Uterus (tissue), 4 donors: ENCODE data around the gene ARAP2. TPM values are rescaled to one million over a fixed set of nuclear protein-coding genes. Genes with fewer than 3 reads are reported as not detected.

Experiments used
- DNase-seq, 2 donors: peaks; one replicate each; pipeline ENCODE4 v3.0.0-alpha.2; 2019 to 2020
- H3K27ac ChIP-seq, 2 donors: fragments of 200-600 bp; sonication (generic); 1 replicate in 1 of 2; 2 replicates in 1 of 2; pipeline ENCODE4 v1.5.1; 2016 to 2018
- H3K27me3 ChIP-seq, 2 donors: fragments of 200-600 bp; sonication (generic); one replicate each; pipeline ENCODE4 v1.5.1; 2018 to 2019; ENCODE audit warnings: control low read depth in 1 of 2
- H3K36me3 ChIP-seq, 2 donors: fragments of 200-600 bp; sonication (generic); one replicate each; pipeline ENCODE4 v1.5.1; 2019; ENCODE audit warnings: control low read depth in 1 of 2
- H3K4me1 ChIP-seq, 2 donors: fragments of 200-600 bp; sonication (generic); one replicate each; pipeline ENCODE4 v1.5.1; 2018 to 2019; ENCODE audit warnings: control low read depth in 1 of 2
- H3K4me3 ChIP-seq, 2 donors: fragments of 200-600 bp; sonication (generic); 1 replicate in 1 of 2; 2 replicates in 1 of 2; pipeline ENCODE4 v1.5.1; 2018 to 2019; ENCODE audit warnings: mild to moderate bottlenecking in 1 of 2
- H3K9me3 ChIP-seq, 2 donors: fragments of 200-600 bp; sonication (generic); one replicate each; pipeline ENCODE4 v1.5.1; 2019; ENCODE audit warnings: control low read depth in 1 of 2
- POLR2A ChIP-seq, 2 donors: fragments of 450-650 bp; IDR thresholded peaks; one replicate each; pipeline ENCODE4 v1.6.1; 2016; ENCODE audit warnings: antibody characterized with exemption in 2 of 2, mild to moderate bottlenecking in 1 of 2, moderate library complexity in 1 of 2
- intact Hi-C: fragments of 100-400 bp; cut with DNase I; formaldehyde crosslinking; loops from one replicate; pipeline ENCODE4 v1.15.1; 2023; ENCODE audit warnings: low total_unique reads
- total RNA-seq, 4 donors: library from RNA; depleted of rRNA in 3 of 4; stranded (reverse); fragments of >200 nt in 3 of 4; gene quantifications; one replicate each; pipeline versions ENCODE4 v1.1.0 to v1.2.4, GENCODE V29; 2014 to 2023
- TF ChIP-seq, protein P1 (sequence below), 4 experiments: fragments of 200-600 bp in 2 of 4; fragments of 450-650 bp in 2 of 4; sonication (generic) in 2 of 4; IDR thresholded peaks; one replicate each; pipeline ENCODE4 v1.5.1; 2016 to 2019; ENCODE audit warnings: antibody characterized with exemption in 4 of 4, mild to moderate bottlenecking in 2 of 4, moderate library complexity in 1 of 4
- donor health status: DM: yes; HTN: yes; CAD: no.

ARAP2 gene
- total RNA-seq, 4 donors from 2014 or later: 10.5 to 134 (median 27.1) TPM

DNA sequence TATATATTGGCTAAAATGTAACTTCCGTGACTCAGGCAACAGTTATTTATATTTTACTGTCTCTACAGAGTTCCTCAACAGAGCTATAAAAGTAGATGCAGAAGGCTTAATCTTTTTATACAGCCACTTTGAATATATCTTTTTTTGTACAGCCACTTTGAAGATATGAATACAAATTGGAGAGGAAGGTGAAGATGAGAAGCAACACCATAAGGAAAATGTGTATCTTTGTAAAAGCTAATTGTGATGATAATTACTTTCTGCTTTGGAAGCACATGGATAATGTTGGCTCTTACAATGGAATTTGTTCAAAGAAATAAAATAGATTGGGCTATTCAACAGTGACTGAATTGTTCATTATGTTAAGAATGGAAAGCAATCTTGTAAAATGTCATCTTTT is 205.8 kb downstream of the ARAP2 start:
- DNase-seq: no peak
- no peak overlapping the region for H3K4me3 ChIP-seq
- intact Hi-C loops: no loop called here
- H3K27ac ChIP-seq: no peak overlapping the region
- H3K27me3 ChIP-seq: no peaks in the 10 kb centered on the region
- H3K36me3 ChIP-seq: no peaks in the 10 kb centered on the region
- H3K9me3 ChIP-seq: no peaks in the 10 kb centered on the region
- H3K4me1 ChIP-seq: no peaks in the 10 kb centered on the region
- no peak for TF ChIP-seq POLR2A (IDR thresholded peaks at IDR 0.05)
- TF ChIP-seq, protein P1, sequence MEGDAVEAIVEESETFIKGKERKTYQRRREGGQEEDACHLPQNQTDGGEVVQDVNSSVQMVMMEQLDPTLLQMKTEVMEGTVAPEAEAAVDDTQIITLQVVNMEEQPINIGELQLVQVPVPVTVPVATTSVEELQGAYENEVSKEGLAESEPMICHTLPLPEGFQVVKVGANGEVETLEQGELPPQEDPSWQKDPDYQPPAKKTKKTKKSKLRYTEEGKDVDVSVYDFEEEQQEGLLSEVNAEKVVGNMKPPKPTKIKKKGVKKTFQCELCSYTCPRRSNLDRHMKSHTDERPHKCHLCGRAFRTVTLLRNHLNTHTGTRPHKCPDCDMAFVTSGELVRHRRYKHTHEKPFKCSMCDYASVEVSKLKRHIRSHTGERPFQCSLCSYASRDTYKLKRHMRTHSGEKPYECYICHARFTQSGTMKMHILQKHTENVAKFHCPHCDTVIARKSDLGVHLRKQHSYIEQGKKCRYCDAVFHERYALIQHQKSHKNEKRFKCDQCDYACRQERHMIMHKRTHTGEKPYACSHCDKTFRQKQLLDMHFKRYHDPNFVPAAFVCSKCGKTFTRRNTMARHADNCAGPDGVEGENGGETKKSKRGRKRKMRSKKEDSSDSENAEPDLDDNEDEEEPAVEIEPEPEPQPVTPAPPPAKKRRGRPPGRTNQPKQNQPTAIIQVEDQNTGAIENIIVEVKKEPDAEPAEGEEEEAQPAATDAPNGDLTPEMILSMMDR (IDR thresholded peaks at IDR 0.05): no peak

DNA sequence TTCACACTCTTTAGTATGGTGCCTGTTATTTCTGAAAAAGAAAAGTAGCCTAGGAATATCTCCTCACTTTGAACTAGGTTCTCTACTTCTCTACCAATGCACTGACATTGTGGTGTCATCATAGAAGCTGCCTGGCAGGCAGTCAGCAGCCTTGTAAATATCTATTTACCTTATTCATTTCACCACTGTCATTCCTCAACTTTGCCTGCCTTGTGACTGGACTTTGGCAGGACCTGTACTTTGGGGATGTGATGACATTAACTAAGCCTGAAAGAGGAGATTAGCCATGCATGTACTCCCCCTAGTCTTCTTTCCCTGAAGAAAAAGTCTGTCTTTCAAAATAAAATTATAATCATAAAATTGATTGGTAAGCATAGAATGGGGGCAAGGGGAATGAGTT is 207.2 kb downstream of the ARAP2 start:
- DNase-seq: no peak
- H3K27me3 ChIP-seq: no peaks in the 10 kb centered on the region
- no peaks in the 10 kb centered on the region for H3K9me3 ChIP-seq
- no peaks in the 10 kb centered on the region for H3K36me3 ChIP-seq
- intact Hi-C loops: no loop called here
- no peak for TF ChIP-seq POLR2A (IDR thresholded peaks at IDR 0.05)
- TF ChIP-seq, protein P1 (IDR thresholded peaks at IDR 0.05): no peak
- H3K27ac ChIP-seq: no peak overlapping the region
- H3K4me3 ChIP-seq: no peak overlapping the region
- no peaks in the 10 kb centered on the region for H3K4me1 ChIP-seq

DNA sequence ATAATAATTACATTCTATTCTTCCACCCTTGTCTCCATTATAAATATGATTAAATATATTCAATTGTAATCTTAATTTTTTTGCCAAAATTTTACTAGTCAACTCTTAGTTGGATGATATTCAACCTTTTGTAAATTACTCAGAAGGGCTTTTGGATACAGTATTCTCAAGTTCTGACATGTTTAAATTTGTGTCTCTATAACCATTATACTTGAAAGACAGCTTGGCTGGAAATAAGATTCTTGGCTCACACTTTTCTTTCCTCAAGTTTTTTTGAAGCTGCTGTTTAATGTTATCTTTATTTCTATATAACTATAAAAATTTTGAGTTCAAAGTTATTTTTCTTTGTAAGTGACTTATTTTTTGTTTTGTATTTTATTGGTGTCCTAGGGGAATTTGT is 214.4 kb downstream of the ARAP2 start:
- intact Hi-C loops: no loop called here
- Histone ChIP-seq H3K9me3 (no peaks in the 10 kb centered on the region), H3K4me1 (no peaks in the 10 kb centered on the region), H3K36me3 (no peaks in the 10 kb centered on the region), H3K27ac (no peak overlapping the region), H3K27me3 (no peaks in the 10 kb centered on the region), H3K4me3 (no peak overlapping the region)
- TF ChIP-seq, protein P1 (IDR thresholded peaks at IDR 0.05): no peak
- TF ChIP-seq POLR2A (IDR thresholded peaks at IDR 0.05): no peak
- DNase-seq: no peak

DNA sequence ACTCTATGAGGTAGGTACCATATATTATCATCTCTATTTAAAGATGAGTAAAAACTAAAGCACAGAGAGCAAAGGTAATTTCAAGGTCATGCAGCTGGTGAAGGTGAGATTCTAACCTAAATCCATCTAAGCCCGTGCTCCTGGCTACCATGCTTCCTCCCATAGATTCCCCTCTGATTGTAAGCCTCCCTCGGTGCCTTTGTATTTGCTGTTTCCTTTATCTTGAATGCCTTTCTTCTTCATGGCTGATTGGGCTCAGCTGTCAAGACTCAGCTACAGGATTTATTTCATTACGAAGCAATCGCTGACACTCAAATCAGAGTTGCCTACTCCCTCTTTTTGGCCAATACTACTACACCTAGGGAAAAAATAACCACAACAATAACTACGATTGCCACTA is 217.1 kb downstream of the ARAP2 start:
- H3K4me3 ChIP-seq: no peak overlapping the region
- no peak for DNase-seq
- H3K9me3 ChIP-seq: no peaks in the 10 kb centered on the region
- intact Hi-C loops: no loop called here
- no peaks in the 10 kb centered on the region for H3K27me3 ChIP-seq
- no peak for TF ChIP-seq POLR2A (IDR thresholded peaks at IDR 0.05)
- TF ChIP-seq, protein P1 (IDR thresholded peaks at IDR 0.05): no peak
- H3K36me3 ChIP-seq: no peaks in the 10 kb centered on the region
- no peaks in the 10 kb centered on the region for H3K4me1 ChIP-seq
- H3K27ac ChIP-seq: no peak overlapping the region

DNA sequence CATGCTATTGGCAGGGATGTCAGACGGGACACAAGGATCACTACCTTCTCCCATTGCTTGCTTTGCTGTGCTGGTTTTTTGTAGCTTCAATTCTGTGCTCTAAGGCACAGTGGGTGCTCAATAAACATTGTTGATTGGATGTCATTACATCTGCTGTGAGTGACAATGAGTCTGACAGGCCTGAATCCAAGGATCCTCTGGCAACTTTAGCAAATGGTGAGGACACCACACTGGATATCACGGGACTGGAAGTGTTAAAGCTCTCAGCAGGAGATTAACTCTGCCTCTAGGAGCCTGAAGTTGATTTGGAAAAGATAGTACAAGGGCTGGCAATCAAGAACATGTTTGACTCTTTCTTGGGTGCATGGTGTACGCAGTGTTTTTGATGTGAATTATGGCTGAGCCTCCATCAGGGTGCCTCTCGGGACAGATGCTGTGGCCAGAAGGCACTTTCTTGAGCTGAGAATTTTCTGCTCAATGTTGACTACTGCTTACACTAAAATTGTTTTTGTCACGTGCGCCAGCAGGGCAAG is 217.9 kb downstream of the ARAP2 start:
- Histone ChIP-seq H3K36me3 (no peaks in the 10 kb centered on the region), H3K4me1 (no peaks in the 10 kb centered on the region), H3K27me3 (no peaks in the 10 kb centered on the region), H3K4me3 (no peak overlapping the region), H3K9me3 (no peaks in the 10 kb centered on the region), H3K27ac (no peak overlapping the region)
- no peak for DNase-seq
- TF ChIP-seq POLR2A (IDR thresholded peaks at IDR 0.05): no peak
- TF ChIP-seq, protein P1 (IDR thresholded peaks at IDR 0.05): no peak
- intact Hi-C loops: no loop called here
